Subcutaneous abdominal adipose tissue (tissue), 5 donors: Measurements from ENCODE around the gene AP3S1.

Experiments used
- H3K27ac ChIP-seq: one replicate; pipeline ENCODE4 v1.7.0; 2013; ENCODE audit warnings: low read depth, mild to moderate bottlenecking, inconsistent platforms, low read length, moderate library complexity
- H3K27me3 ChIP-seq, 5 donors: one replicate each; pipeline ENCODE4 v1.7.0; 2013; ENCODE audit warnings: low read length in 5 of 5, inconsistent platforms in 1 of 5; ENCODE audit not compliant: control insufficient read depth in 5 of 5, insufficient read depth in 4 of 5
- H3K36me3 ChIP-seq, 5 donors: one replicate each; pipeline ENCODE4 v1.7.0; 2013; ENCODE audit warnings: low read length in 5 of 5; ENCODE audit not compliant: control insufficient read depth in 5 of 5, insufficient read depth in 5 of 5
- H3K4me1 ChIP-seq, 5 donors: one replicate each; pipeline ENCODE4 v1.7.0; 2013; ENCODE audit warnings: low read length in 5 of 5, mild to moderate bottlenecking in 3 of 5, moderate library complexity in 1 of 5; ENCODE audit not compliant: control insufficient read depth in 5 of 5, insufficient read depth in 5 of 5
- H3K4me3 ChIP-seq, 5 donors: one replicate each; pipeline ENCODE4 v1.7.0; 2013; ENCODE audit warnings: low read length in 5 of 5, low read depth in 1 of 5
- H3K9ac ChIP-seq, 5 donors: one replicate each; pipeline ENCODE4 v1.7.0; 2013; ENCODE audit warnings: low read length in 5 of 5, mild to moderate bottlenecking in 4 of 5, moderate library complexity in 3 of 5
- H3K9me3 ChIP-seq, 5 donors: one replicate each; pipeline ENCODE4 v1.7.0; 2013; ENCODE audit warnings: low read length in 5 of 5; ENCODE audit not compliant: control insufficient read depth in 5 of 5
- donor health status: healthy.
- donor health status: healthy.
- donor health status: healthy.
- donor health status: healthy.
- donor health status: healthy.

AP3S1 gene

DNA sequence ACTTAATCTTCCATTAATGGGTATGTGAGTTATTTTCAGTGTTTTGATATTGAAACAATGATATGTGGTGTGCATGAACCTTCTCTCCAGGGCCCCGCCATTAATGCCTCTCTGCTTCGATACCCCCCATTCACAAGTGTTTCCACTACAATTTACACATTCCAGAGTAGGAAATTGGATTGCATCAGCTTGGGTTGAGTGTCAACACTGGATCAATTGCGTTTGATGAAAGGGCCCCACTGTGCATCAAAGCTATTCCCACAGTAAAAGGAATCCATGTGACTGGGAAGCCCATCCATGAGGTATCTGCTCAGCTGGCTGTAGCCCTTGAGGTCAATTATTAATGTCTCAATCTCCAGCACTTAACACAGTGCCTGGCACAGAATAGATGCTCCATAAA is 102.8 kb downstream of the AP3S1 start:
- peaks cover 0 to 18% (median 16%) of the 10 kb centered on the region in 5 donors for H3K4me1 ChIP-seq
- no peak overlapping the region for H3K9ac ChIP-seq
- H3K9me3 ChIP-seq = no peaks in the 10 kb centered on the region
- H3K27me3 ChIP-seq = no peaks in the 10 kb centered on the region
- H3K4me3 ChIP-seq = no peak overlapping the region
- H3K36me3 ChIP-seq = no peaks in the 10 kb centered on the region
- H3K27ac ChIP-seq = no peak overlapping the region

DNA sequence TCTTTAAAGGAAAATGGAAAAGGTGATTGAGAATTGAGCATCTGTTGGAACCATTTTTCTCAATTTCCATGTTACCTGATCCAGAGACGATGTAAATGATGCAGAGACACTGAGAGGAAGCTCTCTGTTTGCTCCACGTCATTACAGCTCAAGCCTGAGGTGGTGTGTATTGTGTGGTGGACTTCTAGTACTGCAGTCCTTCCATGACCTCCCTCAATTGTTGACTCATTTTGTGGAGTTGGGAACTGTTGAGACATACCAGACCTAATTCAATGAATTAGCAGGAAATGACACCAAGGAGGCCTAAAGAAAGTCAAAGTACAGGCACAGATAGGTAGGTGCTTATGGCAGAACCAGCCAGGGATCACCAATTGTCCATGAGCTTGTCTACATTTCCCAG is 104.9 kb downstream of the AP3S1 start:
- Histone ChIP-seq H3K4me3 (no peak overlapping the region), H3K9me3 (no peaks in the 10 kb centered on the region), H3K9ac (no peak overlapping the region), H3K27ac (no peak overlapping the region), H3K4me1 (peaks cover 0 to 25% (median 12%) of the 10 kb centered on the region in 5 donors), H3K36me3 (no peaks in the 10 kb centered on the region), H3K27me3 (no peaks in the 10 kb centered on the region)

DNA sequence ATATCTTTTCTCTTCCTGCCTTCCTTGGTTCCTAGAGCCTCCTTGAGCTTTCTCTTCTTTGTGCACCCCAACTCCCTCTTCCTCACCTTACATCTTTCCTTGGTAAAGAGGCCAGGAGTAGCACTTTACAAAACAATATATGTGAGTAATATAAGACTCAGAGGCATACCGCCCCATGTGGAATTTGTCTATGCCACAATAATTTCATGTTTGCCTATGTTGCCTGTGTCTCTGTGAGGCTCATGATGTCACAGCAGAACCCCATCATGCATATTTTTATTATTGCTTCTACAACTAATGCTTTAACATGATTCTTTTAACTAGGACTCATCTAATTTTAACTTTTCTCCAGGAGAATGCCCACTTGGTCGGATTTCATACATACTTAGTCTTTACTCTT is 105.5 kb downstream of the AP3S1 start:
- no peaks in the 10 kb centered on the region for H3K27me3 ChIP-seq
- H3K4me1 ChIP-seq = peaks cover 0 to 25% (median 12%) of the 10 kb centered on the region in 5 donors
- H3K4me3 ChIP-seq = no peak overlapping the region
- H3K36me3 ChIP-seq = no peaks in the 10 kb centered on the region
- H3K9me3 ChIP-seq = no peaks in the 10 kb centered on the region
- H3K9ac ChIP-seq = no peak overlapping the region
- H3K27ac ChIP-seq = no peak overlapping the region

DNA sequence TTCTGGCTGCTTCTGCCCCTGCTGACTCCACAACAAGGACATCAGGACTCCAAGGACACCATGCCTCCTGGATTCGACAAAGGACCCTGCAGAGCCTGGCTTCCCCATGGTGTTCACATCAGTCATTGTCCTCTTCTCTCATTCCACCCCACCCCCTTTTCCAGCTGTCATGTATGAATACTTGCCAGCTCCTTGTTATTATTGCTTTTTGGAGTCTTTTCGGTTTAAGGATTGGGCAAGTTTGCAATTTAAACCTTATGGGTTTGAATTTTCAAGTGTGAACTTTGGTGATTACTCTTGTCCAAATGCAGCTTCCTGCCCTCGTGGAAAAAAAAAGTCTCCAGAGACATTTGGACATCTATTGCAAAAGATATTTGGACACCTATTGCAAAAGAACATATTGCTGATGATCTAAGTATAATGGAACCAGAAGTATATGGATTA is 106.4 kb downstream of the AP3S1 start:
- H3K4me1 ChIP-seq = peaks cover 0 to 25% (median 12%) of the 10 kb centered on the region in 5 donors
- H3K36me3 ChIP-seq = no peaks in the 10 kb centered on the region
- no peaks in the 10 kb centered on the region for H3K27me3 ChIP-seq
- H3K9ac ChIP-seq = no peak overlapping the region
- no peak overlapping the region for H3K4me3 ChIP-seq
- peak overlapping the region; percentile 68 for H3K27ac ChIP-seq
- H3K9me3 ChIP-seq = no peaks in the 10 kb centered on the region

DNA sequence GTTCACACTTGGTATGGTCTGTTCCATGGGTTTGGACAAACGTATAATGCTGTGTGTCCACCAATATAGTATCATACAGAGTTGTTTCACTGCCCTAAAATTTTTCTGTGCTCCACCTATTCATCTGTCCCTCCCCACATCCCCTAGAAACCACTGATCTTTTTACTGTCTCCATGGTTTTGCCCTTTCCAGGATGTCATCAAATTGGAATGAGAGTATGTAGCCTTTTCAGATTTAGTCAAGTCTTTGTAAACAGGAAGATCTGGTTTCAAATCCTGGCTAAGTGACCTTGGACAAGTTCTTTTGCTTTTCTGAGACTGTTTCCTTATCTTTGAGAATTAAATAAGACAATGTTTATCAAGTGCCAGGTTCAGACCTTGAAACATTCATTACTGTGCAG is 107.4 kb downstream of the AP3S1 start:
- no peak overlapping the region for H3K9ac ChIP-seq
- H3K27me3 ChIP-seq = no peaks in the 10 kb centered on the region
- peaks cover 0 to 25% (median 12%) of the 10 kb centered on the region in 5 donors for H3K4me1 ChIP-seq
- no peak overlapping the region for H3K4me3 ChIP-seq
- H3K27ac ChIP-seq = peak overlapping the region; percentile 68
- H3K9me3 ChIP-seq = no peaks in the 10 kb centered on the region
- H3K36me3 ChIP-seq = no peaks in the 10 kb centered on the region

DNA sequence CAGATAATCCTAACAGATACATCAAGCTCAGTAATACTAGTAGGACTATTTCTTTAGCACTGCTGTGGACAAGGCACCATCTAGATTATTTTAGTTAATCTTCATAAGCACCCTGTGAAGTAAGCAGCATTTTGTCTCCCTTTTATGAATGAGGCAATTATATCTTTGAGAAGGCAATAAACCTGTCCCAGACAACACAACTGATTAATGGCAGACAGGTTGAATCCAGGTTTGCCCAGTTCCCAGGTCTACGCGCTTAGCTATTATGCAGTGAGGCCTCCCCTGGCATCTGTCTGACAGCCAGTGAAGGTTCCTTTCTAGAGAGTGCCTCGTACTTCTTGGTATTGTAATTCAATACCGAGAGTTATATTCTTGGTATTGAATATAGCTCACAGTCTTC is 110.9 kb downstream of the AP3S1 start:
- Histone ChIP-seq H3K27me3 (no peaks in the 10 kb centered on the region), H3K9ac (no peak overlapping the region), H3K36me3 (no peaks in the 10 kb centered on the region), H3K4me3 (no peak overlapping the region), H3K27ac (no peak overlapping the region), H3K4me1 (peaks cover 0 to 33% (median 15%) of the 10 kb centered on the region in 5 donors), H3K9me3 (no peaks in the 10 kb centered on the region)

DNA sequence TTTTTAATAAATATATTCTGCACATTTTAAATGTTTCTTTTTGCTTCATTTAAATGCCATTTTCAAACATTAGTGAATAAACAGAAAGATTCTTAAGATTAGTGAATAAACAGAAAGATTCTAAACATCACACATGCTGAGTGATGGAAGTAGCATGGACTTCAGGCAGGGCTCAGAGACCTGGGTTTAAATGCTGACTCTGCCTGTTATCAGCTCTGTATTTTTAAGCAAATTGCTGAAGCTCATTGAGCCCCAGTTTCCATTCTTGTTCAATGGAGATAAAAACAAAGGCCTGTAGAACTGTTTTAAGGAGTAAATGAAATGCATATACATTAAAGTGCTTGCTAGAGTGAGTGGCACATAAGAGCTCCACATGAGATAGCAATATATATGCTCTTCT is 112.4 kb downstream of the AP3S1 start:
- Histone ChIP-seq H3K9me3 (no peaks in the 10 kb centered on the region), H3K36me3 (no peaks in the 10 kb centered on the region), H3K4me1 (peaks cover 0 to 32% (median 7%) of the 10 kb centered on the region in 5 donors), H3K27ac (no peak overlapping the region), H3K9ac (no peak overlapping the region), H3K4me3 (no peak overlapping the region), H3K27me3 (no peaks in the 10 kb centered on the region)

DNA sequence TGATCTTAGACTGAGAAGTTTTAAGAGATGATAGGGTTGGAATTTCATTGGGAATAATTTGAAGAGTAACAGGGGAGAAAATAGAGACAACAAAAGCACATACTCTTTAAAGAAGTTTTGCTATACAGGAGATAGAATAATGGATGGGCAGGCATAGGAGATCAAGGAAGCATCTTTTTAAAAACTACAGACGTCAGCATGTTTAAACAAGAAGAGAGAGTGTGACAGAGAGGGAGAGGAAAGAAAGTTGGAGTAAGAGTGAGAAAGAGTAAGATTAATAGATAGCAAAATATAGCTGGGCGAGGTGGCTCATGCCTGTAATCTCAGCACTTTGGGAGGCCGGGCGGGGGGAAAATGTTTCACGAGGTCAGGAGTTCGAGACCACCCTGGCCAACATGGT is 115.2 kb downstream of the AP3S1 start:
- peak overlapping the region; percentile 49 to 80 (median 73) for H3K4me3 ChIP-seq
- no peaks in the 10 kb centered on the region for H3K36me3 ChIP-seq
- peak overlapping the region; percentile 96 for H3K27ac ChIP-seq
- peaks cover 0 to 9% (median 6%) of the 10 kb centered on the region in 5 donors for H3K27me3 ChIP-seq
- H3K4me1 ChIP-seq = peaks cover 4 to 59% (median 25%) of the 10 kb centered on the region in 5 donors
- H3K9ac ChIP-seq = peak overlapping the region in 4 of 5 donors; percentile 45 to 85 (median 80)
- H3K9me3 ChIP-seq = no peaks in the 10 kb centered on the region

DNA sequence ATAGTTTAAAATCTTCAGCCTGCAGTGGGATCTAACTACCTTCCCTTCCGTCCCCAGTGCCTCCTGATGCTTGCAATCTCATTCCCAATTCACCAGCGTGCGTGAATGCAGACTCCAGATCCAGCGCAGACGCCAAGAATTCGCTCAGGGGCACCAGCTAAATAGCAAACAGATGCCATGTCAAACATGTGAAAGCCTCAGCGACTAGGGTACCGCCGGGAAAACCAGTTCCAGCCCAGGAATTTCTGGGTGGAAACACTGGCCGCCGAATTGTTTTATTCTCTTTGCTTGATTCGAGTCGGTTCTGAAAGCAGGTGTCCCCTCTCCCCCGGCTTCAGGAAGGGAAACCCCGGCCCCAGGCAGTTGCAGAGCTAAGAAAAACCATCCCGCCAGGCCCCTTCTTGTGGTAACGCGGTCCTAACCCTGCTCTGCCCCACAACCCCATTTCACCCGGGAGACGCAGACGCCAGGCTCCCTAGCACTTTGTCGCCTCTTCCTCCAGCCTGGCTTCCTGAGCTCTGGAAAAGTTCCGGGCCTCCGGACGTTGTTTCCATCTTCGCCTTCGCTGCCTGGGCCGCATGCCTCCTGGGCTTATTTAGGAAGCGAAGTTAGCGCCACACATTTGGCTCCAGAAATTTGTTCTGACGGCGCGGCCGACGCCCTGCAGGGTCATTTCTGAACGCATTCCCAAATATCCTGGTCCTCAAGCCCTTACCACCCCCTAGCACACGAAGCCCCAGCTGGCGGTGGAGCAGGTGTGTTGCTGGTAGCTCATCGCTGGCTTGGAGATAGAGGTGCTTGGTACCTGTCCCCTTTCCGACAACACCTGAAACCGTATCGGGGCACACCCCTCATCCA is 119.9 kb downstream of the AP3S1 start:
- no peaks in the 10 kb centered on the region for H3K9me3 ChIP-seq
- H3K4me3 ChIP-seq = peak overlapping the region; percentile 60 to 78 (median 63)
- H3K9ac ChIP-seq = peak overlapping the region in 3 of 5 donors; percentile 42 to 71 (median 70)
- H3K27me3 ChIP-seq = peaks cover 0 to 19% (median 12%) of the 10 kb centered on the region in 5 donors
- H3K4me1 ChIP-seq = peaks cover 0 to 78% (median 41%) of the 10 kb centered on the region in 5 donors
- no peaks in the 10 kb centered on the region for H3K36me3 ChIP-seq
- H3K27ac ChIP-seq = peak overlapping the region; percentile 96

DNA sequence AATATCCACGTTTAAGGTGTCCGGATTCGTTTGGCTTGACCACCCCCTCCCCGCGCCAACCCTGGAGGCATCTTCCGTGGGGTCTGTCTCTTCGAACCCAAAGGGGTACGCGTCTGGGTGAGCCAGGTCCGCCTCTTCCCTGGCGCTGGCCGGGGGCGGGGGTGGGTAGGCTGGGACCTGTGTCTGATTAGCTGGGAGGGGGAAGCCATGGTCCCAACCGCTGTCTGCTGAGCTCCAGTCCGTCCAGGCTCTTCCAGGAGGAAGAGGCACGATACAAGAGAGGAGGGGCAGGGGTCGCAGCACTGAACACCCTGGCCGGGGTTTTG is 120.5 kb downstream of the AP3S1 start, which contains the start of gene LVRN:
Gene LVRN, plus strand, starts transcription at position 237 of the 326 bp plus-strand sequence. CDS start 143 bp downstream, outside the sequence.
- no peaks in the 10 kb centered on the region for H3K9me3 ChIP-seq
- H3K4me1 ChIP-seq = peaks cover 0 to 78% (median 42%) of the 10 kb centered on the region in 5 donors
- H3K4me3 ChIP-seq = peak within 1 kb of the TSS; percentile 62 to 78 (median 63)
- H3K9ac ChIP-seq = peak within 1 kb of the TSS; percentile 30 to 71 (median 53)
- H3K27ac ChIP-seq = peak within 1 kb of the TSS; percentile 96
- H3K36me3 ChIP-seq = no peaks in the 10 kb centered on the region
- peaks cover 0 to 19% (median 12%) of the 10 kb centered on the region in 5 donors for H3K27me3 ChIP-seq
